ENCODE results near the gene RGS3.
"Not testable (repeated sequence)": the region's sequence is repeated elsewhere in the genome, so short reads cannot be mapped to it uniquely, and the experiment has no call there.

Gene RGS3

DNA sequence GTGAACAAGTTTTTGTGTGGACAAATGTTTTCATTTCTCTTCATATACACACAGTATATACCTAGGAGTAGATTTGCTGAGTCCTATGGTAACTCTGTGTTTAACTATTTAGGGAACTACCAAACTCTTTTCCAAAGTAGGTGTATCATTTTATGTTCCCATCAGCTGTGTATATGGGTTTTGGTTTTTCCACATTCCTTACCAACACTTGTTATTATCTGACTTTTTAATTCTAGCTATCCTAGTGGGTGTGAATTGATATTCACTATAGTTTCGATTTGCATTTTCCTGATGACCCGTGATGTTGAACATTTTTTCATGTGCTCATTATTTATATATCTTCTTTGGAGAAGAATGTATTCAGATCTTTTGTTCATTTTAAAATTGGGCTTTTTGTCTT is 3.7 kb downstream of the RGS3 start:
- DNase-seq: no peak

DNA sequence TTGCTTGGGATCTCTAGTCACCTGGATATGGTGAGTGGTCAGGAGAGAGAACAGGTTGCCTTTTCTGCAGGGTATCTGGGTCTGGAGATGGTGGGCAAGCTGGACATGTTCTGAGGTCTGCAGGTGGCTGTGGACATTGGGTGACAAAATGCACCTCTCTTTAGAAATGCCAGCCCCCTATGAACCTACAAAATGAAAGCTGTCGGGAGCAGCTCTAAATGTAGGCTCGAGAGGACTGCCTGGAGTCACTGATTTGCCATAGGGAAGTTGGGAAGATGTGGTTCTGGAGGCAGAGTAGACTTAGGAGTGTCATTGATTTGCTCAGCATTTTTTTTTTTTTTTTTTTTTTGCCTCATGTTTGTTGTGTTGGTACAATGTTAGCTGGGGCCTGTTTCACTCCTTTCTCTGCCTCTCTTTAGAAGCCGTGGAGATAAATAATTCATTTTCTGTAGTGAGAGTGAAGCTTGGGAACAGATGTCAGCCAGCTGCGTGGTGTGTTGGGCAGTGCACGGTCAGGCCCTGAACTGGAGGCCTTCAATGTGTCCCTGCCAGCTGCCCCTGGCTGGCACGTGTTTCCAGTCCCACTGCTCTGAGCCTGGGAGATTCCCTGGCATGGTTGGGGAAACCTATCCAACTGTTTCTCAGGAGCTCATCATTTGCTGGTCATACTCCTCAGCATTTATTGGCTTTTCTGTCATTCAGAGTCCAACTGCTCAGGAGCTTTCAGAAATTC is 5.4 kb downstream of the RGS3 start:
- DNase-seq: no peak

DNA sequence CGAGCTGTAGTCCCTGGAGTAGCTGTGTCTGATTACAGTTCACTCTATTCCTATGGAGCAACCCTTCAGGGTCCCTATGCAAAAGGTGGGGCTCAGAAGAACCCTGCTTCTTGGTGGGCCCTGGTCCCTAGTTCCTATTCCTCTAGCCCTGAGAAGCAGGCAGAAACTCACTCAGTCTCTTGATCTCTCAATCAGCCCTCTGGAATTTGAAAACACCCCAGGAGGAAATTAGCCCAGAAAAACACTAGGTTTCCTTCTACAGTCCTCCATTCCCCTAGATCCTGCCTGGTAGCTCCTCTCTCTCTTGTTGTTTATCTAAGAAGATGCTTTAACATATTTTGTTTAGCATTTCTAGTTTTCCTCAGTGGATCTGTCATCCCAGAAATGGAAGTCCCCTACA is 7.6 kb downstream of the RGS3 start:
- DNase-seq: no peak

DNA sequence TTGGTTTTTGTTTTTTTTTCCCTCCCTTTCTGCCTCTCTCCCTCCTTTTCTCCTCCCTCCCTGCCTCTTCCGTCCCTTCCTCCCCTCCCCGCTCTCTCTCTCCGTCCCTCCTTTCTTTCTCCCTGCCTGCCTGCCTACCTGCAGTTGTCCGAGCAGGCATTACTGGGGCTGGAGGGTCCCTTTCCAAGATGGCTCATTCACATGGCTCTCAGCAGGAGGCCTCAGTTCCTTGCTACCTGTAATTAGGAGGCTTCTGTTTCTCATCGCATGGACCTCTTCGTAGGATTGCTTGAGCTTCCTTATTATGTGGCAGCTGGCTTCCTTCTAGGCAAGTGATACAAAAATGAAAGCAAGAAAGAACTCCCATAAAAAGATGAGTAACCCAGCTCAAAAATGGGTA is 8.0 kb downstream of the RGS3 start:
- DNase-seq: no peak

DNA sequence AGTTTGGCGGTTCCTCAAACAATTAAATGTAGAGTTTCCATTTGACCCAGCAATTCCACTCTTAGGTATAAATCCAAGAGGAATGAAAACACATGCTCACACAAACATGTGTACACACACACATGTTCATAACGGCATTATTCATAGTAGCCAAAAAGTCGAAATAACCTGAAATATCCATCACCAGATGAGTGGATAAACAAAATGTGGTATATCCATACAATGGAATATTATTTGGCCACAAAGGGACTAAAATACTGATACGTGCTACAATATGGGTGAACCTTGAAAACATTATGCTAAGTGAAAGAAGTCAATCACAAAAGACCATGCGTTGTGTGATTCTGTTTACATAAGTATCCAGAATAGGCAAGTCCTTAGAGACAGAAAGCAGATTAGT is 8.7 kb downstream of the RGS3 start:
- no peak for DNase-seq

DNA sequence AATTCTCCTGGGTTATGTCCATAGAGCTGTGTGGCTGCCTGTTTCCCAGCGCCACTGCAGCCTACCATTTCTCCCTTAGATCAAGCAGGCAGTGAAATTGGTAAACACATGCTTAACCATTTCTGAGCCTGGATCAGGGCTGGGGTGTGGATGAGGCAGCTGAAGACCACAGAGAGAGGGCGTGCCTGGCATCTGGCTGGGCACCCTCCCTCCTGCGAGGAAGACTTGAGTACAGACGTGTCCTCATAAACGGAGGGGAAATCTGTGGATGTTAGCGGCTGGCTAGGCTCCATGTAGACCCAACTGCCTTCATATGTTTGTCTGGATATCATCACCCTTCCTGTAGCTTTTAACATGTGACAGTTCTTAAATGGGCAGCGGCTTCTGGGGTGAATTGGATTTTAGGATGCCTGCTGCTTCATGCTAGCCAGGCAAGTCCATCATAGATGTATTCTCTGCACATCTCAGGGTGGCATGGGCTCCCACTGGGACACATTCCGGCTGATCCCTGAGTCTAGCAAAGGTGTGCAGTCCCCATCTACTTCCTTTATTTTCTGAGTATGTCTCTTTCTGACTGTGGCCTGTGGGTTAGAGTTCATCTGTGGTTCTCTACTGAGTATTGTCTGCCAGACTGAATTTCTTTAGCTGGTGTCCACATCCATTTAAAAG is 11.0 kb downstream of the RGS3 start:
- no peak for DNase-seq

DNA sequence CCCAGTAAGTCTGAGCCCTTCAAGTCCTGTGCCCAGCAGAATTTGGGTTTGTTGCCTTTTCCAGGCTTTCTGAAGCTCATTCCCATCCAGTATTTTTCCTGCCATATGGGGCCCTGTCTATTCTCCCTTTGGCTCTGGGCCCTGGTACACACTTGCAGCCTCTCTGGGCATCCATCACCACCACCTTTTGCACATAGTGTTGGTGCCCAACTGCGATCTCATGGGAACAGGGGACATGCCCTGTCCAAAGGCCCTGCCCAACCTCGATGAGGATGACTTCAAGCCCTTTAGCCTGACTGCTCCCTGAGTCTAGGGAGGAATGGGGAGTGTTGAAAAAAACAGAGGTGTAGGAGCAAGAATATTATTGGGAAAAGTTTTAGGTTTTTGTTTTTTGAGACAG is 11.5 kb downstream of the RGS3 start:
- DNase-seq: no peak

DNA sequence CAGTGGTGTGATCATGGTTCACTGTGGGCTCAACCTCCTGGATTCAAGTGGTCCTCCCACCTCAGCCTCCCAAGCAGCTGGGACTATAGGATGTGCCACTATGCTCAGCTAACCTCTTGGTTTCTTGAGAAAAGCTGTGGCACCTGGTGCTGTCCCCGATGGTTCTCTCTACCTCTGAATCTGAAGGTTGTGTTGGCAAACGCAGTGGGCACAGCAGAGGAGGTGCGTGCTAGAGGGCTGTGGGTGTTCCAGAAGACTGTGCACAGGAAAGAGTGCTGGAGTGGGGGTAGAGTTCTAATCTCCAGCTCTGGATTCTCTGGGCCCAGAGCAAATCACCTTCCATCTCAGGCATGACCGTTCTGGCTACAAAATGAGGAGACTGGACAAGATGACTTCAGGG is 12.5 kb downstream of the RGS3 start:
- DNase-seq: no peak

DNA sequence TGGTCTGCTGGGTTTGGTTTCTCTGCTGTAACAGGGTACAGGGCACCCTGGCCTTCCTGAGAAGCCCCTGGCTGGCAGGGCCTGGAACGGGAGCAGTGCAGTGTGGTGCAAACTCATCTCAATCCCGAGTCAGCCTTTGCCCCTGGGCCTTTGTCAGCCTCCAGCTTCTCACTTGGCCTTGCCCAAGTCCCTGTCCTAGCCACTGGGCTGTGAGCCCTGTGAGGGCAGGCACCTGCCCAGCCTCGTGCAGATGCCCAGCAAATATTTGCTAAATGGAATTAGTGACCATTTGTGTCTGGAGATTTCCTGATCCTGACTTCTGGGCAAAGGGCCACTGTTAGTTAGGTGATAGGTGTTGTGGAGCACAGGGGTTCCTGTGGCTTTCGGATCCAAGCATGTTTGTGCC is 13.0 kb downstream of the RGS3 start:
- DNase-seq: no peak

DNA sequence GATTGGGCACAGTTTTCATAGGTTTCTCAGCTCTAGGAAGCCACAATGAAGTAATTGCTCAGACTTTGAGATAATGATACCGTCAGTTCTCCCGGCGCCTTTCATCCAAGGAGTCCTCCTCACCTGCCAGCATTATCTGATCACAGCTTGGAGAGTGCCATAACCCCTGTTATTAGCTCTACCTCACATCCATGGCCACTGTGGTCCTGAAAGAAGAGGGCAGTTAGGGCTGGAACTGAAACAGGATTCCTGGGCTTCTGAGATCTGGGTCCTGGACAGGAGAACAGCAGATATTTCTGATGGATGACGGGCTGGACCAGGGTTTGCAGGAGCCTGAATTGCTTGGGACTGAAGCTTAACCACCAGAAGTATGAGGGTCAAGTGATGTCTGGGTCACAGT is 13.5 kb downstream of the RGS3 start:
- DNase-seq: no peak

DNA sequence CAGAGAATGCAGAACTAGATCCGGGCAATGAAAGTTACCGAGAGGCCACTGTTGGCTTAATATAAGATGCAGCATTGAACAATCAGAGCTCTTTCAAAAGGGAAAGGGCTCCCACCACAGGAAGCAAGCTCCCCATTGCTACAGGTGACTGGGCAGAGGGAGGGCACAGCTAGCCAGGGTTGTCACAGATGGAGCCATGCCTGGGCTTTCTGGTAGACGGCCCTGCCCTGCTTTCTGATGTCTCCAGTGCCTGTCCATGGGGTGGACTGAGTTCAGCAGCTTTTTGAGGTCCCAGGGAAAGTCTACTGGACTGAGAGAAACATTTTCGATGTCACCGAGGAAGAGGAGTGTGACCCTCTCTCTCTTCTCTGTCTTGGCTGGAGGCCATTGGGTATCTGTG is 14.1 kb downstream of the RGS3 start:
- DNase-seq: no peak

DNA sequence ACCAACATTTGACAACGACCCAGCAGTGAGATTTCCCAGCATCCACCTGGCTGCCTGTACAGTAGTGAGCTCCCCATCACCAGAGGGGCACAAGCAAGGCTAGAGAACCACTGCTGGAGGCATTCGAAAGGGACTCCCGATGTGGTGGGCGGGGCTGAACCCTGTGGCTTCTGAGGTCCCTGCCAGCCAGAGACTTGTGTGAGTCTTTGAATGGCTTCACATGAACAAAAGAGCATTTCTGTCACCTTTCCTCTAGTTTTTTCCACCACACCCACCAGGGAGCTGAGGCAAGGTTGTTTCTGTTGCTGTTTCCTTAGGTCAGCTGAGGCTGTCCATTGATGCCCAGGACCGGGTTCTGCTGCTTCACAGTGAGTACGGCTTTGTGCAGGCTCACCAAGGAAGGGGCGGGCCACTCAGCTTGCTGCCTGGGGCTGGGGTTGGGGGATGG is 15.7 kb downstream of the RGS3 start:
- peak; percentile 27 for DNase-seq

DNA sequence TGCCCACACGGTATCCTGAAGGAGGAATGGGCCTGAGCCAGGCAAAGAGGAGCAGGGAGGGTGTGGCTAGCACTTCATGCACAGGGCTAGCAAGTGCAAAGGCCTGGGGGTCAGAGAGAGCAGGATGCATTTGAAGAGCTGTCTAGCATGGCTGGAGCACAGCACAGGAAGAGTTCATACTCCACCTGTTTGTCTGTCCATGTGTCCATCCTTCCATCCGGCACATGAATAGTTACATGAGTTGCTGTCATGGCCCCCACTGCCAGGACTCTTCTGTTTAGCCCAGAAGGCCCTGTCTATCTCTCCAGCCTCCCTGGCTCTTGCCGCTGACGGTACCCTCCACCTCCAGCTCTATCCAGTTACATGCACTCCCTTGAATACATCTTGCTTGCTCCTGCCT is 17.1 kb downstream of the RGS3 start:
- DNase-seq: no peak

DNA sequence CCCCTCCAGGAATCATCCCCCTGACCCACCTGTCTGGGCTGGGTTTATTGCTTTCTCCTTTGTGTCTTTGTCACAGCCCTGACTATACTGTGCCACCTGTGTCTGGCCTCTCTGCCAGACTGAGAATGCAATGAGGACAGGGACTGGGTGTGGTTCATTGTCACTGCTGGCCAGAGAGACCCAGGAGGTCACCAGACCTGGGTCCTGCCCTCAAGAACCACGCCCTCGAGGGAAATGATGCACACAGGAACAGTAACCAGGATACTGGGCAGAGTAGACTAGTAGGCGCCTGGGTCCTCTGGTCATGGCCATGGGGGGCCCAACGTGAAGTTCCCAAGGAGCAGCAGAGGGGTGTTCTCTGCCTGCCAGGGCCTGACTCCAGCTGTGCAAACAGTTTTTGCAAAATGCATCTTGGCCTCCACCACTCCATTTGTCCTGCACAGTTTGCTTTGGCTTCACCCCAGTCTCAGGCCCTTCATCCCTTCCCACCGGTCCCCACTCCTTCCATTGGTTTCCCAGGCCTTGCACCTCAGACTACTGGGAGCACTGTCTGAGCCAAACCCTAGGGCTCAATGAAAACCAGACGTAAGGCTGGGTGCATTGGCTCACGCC is 17.8 kb downstream of the RGS3 start:
- DNase-seq: no peak

DNA sequence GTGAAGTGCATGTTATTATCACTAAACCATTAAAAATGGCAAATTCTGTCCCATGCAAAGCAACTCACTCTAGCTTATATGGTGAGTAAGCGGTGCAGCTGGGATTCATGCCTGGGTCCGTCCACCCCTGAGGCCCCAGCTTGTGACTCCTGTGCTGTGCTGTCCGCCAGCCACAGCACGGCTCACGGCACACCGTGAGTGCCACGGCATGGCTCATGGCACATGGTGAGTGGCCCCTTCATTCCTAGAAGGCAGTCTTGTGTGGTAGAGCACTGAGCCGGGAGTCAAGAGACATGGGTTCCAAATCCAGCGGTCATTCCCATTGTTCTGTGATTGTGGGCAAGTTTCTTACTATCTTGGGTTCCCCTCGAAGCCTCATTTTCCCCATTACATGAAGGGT is 18.8 kb downstream of the RGS3 start:
- DNase-seq: no peak

DNA sequence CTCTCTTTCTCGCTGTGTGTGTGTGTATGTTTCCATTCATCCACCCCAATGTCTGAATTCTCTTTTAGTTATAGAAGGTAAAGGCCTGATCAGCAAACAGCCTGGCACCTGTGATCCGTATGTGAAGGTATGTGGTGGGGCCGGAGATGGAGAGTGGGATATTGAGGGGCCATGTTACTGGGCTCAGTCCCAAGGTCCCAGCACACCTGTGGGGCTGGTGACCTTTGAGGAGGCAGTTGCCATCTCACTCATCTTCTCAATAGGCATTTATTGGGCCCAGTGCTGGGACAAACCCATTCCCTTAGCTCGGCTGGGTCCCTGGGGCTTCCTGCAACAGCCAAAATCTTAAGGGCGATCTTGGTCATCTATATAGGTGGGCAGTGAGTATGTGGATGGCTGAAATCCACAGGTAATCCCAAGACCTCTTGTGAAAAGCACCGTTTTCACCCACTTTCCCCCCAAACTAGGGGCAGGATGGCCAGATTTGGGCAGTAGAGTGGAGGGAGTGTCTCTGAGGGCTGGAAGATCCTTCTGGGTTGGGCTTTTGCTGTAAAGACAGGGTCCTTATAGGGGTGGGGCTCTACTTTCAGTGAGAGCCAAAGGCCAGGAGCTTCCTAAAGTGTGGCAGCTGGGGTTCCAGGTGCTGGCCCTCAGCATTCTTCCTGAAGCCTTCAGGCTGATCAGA is 19.6 kb downstream of the RGS3 start:
- no peak for DNase-seq

DNA sequence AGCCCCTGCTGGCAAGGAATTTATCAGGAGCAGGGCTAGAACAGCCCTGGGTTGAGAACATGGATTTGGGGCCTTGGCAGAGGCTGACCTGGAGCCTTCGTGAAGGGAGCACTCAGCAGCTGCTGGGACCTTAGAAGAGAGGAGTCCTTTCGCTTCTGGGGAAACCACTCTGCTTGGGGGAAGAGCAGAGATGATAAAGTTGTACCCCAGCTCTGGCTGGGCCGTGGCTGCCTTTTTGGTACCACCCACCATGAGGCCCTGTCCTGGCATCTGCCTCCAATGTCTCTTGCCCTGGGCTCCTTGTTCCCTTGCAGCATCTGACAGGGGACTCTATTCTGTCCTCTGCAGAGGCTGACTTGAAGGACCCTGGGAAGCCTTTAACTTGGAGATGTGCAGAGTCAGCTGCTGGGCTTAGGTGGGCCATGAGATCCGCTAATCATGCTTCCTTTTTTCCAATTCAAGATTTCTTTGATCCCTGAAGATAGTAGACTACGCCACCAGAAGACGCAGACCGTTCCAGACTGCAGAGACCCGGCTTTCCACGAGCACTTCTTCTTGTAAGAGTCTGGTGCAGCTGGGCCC is 20.2 kb downstream of the RGS3 start:
- no peak for DNase-seq

DNA sequence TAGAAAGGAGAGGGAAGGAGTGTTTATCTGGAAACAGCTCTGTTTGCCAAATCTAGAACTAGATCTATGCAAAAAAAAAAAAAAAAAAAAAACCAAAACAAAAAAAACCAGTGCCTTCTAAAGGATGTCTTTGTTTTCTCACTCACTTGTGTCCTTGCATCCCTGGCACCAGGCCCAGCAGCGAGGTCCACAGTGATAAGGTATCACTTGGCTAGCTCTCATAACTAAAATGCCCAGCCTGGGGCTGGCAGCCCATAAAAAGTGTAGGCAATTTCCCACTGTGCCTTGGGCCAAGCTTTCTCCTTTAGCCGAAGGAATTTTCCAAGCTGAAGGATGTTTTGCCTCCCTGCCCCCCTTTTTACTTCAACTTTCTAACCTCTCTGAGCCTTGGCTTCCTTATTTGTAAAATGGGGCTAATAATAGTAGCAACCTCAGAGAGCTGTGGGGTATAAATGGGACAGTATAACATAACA is 20.8 kb downstream of the RGS3 start:
- DNase-seq: no peak

DNA sequence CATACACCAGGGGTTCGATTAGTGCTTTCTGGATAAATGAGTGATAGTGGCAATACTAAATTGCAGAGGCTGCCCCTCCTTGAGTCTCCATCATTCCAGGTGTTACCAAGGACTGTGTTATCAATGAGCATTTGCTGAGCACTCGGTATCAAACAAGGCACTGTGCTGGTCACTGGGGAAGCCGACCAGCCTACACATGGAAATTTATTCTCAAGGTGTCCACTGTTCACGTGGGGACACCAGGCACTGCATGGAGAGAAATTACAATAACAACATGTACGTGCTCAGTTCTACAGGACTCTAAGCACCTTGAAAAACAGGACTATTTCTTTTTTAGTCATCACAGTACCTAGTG is 22.2 kb downstream of the RGS3 start:
- DNase-seq: no peak

DNA sequence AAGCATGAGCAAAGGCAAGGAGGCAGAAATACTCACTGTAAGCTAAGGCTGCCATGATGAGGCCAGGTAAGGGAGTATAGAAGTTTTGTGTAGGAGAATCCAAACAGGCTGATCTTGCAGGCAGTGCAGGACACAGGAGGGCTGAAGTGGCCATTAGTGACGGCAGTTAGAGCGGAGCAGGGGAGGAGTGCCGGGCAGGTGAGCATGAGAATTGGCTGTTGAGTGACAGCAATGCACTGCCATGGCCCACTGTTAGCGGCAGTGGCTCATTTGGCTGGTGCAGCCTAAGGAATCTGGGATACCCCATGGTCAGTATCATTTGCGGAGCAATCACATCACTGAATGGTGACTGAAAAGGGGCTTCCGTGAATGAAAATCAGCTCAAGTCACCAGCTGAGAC is 22.8 kb downstream of the RGS3 start:
- DNase-seq: no peak

DNA sequence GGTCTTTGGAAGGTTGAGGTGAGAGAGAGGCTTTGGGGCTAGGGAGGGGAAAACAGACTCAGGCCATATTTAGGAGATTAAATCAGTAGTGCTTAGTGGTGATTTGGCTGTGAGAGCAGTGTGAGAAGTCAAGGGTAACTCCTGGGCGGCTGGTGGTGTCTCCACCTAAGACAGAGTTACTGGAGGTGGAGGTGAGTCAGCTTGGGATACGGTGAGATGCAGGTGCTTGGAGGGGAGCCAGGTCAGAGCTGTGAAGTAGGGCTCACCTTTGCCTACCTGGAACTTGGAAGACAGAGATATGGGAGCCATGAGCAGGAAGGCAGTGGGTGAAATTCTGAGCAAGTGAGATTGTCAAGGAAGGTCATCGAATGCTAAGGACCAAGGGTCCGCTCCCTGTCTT is 24.5 kb downstream of the RGS3 start:
- DNase-seq: no peak

DNA sequence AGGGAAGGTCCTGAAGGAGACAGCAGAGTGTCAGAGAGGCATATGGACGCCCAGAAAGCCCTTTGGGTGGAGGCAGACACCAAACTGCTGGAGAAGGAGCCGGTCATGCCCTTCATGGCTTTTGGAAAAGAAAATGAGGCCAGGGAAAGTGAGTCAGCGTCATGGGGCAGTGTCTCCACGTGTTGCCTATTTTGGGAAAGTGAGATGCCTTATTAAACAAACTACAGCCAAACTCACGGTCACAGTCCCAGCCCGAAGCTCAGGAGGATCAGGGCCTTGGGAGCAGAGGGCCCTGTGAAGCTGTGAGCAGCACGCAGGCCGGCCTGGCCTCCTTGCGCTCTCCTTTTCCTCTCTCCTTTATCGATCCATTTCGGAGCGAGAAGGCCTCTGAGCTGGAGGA is 25.0 kb downstream of the RGS3 start:
- DNase-seq: no peak

DNA sequence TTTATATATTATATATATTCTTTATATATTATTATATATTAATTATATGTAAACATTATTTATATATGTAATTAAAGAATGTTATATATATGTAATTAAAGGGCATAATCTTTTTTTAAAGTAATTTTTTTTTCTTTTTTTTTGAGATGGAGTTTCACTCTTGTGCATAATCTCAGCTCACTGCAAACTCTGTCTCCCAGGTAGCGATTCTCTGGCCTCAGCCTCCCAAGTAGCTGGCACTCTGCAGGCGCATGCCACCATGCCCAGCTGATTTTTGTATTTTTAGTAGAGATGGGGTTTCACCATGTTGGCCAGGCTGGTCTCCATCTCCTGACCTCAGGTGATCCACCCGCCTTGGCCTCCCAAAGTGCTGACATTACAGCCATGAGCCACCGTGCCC is 27.6 kb downstream of the RGS3 start:
- DNase-seq: not testable (repeated sequence)

All from CD4-positive, alpha-beta T cell treated with Interleukin-12 subunit alpha and Interleukin-12 subunit beta, for 1 hour (primary cell).